Measurements from ENCODE around the gene HERC3. TPM values are rescaled to one million over a fixed set of nuclear protein-coding genes. Genes with fewer than 3 reads are reported as not detected.

HERC3 gene
- total RNA-seq, 1 experiment from 2014 or later: 5.5 TPM

DNA sequence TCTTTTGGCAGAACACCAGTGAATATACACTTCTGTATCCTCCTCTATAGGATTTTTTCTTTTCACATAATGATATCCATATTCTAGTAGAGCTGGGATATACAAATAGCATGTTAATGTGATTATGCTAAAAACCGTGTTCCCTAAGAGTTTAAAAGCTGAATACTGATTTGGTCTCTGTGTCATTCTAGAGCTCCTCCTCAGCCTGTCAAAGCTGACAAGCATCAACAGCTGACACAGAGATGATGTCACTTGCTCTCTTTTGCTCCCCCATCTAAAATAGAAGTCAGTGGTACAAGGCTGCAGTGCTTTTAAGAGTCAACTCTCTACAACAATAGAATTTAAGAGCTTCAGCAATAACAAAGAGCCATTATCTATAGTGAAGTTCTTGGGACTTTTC lies 17.1 kb upstream of the HERC3 start (continued):
- TF ChIP-seq EMX1 (CRISPR knock-in tag; IDR thresholded peaks at IDR 0.05) (no peak), ESRRA (CRISPR knock-in tag; IDR thresholded peaks at IDR 0.05; ENCODE audit: borderline replicate concordance) (no peak), NR1H2 (CRISPR knock-in tag; IDR thresholded peaks at IDR 0.05) (no peak), ATF1 (CRISPR knock-in tag; IDR thresholded peaks at IDR 0.05) (no peak)

DNA sequence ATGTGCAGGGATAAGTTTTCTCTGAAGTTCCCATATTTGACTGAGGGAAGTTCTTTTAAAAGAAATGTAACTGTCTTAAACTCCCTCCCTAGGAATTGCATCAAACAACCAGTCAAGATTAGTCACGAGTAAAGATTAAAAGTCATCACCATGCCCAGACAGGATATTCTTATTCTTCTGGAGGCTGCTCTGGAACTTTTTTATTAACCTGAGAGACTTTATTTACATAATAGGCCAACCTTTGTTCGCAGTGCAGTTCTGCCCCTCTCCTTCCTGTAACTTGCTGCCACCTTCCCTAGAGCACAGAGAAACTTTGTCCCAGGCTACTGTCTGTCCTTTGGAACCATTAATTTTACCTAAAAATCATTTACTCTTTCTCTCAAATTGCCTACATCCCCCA lies 9.8 kb upstream of the HERC3 start:
- ATAC-seq: no peak
- TF ChIP-seq FOXP1 (CRISPR knock-in tag; IDR thresholded peaks at IDR 0.05; ENCODE audit: borderline replicate concordance) (no peak), ELF4 (CRISPR knock-in tag; IDR thresholded peaks at IDR 0.05; ENCODE audit: low read depth) (no peak), CREB1 (CRISPR knock-in tag; IDR thresholded peaks at IDR 0.05) (no peak), NR2C2 (CRISPR knock-in tag; IDR thresholded peaks at IDR 0.05) (no peak), ZNF416 (CRISPR knock-in tag; IDR thresholded peaks at IDR 0.05) (no peak), JUN (CRISPR knock-in tag; IDR thresholded peaks at IDR 0.05) (no peak), ZBTB21 (CRISPR knock-in tag; IDR thresholded peaks at IDR 0.05; ENCODE audit: borderline replicate concordance) (no peak)
- TF ChIP-seq, protein P1, sequence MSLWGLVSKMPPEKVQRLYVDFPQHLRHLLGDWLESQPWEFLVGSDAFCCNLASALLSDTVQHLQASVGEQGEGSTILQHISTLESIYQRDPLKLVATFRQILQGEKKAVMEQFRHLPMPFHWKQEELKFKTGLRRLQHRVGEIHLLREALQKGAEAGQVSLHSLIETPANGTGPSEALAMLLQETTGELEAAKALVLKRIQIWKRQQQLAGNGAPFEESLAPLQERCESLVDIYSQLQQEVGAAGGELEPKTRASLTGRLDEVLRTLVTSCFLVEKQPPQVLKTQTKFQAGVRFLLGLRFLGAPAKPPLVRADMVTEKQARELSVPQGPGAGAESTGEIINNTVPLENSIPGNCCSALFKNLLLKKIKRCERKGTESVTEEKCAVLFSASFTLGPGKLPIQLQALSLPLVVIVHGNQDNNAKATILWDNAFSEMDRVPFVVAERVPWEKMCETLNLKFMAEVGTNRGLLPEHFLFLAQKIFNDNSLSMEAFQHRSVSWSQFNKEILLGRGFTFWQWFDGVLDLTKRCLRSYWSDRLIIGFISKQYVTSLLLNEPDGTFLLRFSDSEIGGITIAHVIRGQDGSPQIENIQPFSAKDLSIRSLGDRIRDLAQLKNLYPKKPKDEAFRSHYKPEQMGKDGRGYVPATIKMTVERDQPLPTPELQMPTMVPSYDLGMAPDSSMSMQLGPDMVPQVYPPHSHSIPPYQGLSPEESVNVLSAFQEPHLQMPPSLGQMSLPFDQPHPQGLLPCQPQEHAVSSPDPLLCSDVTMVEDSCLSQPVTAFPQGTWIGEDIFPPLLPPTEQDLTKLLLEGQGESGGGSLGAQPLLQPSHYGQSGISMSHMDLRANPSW (CRISPR knock-in tag; conservative IDR thresholded peaks at IDR 0.05; ENCODE audit: low read depth): no peak
- TF ChIP-seq, protein P2, sequence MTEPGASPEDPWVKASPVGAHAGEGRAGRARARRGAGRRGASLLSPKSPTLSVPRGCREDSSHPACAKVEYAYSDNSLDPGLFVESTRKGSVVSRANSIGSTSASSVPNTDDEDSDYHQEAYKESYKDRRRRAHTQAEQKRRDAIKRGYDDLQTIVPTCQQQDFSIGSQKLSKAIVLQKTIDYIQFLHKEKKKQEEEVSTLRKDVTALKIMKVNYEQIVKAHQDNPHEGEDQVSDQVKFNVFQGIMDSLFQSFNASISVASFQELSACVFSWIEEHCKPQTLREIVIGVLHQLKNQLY (CRISPR knock-in tag; IDR thresholded peaks at IDR 0.05): no peak
- TF ChIP-seq, protein P3, sequence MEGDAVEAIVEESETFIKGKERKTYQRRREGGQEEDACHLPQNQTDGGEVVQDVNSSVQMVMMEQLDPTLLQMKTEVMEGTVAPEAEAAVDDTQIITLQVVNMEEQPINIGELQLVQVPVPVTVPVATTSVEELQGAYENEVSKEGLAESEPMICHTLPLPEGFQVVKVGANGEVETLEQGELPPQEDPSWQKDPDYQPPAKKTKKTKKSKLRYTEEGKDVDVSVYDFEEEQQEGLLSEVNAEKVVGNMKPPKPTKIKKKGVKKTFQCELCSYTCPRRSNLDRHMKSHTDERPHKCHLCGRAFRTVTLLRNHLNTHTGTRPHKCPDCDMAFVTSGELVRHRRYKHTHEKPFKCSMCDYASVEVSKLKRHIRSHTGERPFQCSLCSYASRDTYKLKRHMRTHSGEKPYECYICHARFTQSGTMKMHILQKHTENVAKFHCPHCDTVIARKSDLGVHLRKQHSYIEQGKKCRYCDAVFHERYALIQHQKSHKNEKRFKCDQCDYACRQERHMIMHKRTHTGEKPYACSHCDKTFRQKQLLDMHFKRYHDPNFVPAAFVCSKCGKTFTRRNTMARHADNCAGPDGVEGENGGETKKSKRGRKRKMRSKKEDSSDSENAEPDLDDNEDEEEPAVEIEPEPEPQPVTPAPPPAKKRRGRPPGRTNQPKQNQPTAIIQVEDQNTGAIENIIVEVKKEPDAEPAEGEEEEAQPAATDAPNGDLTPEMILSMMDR (IDR thresholded peaks at IDR 0.05): no peak
- TF ChIP-seq, protein P4, sequence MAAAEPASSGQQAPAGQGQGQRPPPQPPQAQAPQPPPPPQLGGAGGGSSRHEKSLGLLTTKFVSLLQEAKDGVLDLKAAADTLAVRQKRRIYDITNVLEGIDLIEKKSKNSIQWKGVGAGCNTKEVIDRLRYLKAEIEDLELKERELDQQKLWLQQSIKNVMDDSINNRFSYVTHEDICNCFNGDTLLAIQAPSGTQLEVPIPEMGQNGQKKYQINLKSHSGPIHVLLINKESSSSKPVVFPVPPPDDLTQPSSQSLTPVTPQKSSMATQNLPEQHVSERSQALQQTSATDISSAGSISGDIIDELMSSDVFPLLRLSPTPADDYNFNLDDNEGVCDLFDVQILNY (CRISPR knock-in tag; IDR thresholded peaks at IDR 0.05): no peak
- POLR2A ChIA-PET: no interaction called here

DNA sequence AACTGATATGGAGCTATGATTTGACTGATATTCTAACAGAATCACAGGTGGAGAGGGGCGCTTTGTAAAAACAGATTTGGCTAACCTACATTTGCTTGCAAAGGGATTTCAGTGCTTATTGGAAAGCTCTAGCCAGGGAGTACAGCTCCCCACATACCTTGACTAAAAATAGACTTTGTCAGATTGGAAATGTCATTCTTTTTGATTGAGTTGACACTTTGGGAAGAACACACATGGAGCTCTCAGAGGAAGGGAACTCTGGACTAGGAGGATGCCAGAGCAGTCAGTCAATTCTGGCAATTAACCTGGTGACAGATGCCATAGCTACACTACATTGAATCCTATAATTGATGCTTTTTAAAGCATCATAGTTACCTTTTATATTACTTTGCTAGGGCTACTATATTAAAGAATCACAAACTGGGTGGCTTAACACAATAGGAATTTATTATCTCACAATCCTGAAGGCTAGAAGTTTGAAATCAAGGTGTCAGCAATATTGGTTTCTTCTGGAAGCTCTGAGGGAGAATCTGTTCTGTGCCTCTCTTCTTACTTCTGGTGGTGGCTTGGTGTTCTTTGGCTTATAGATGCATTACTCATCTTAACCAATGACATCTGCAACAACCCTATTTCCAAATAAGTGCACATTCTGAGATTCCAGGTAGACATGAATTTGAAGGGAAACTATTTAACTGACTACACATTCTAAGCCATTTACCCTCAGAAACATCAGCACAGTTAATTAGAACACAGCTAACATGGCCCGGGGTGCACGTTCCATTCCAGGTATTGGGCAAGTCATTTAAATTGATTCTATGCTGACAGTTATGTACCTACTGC lies 8.4 kb upstream of the HERC3 start:
- CTCF ChIA-PET: interaction anchor here (0.6 to 1.5 kb wide), 4 partner anchors 8 to 75 kb away, joined by 3 to 8 read pairs (median 3); no protein-coding TSS in a partner anchor
- no peak for ATAC-seq

More for the DNA sequence above, 9.8 kb upstream of the HERC3 start:
- peaks cover 4% of the 10 kb centered on the region; the same call in 1 of the 2 replicates for H3K36me3 Mint-ChIP-seq
- CTCF ChIA-PET: no interaction called here
- no peak overlapping the region for H3K27ac Mint-ChIP-seq
- H3K9me3 Mint-ChIP-seq: peaks cover 9% of the 10 kb centered on the region
- no peaks in the 10 kb centered on the region; the same call in 1 of the 2 replicates for H3K27me3 Mint-ChIP-seq (ENCODE audit: low read depth)
- no peak for DNase-seq (ENCODE audit: low spot score)
- H3K4me1 Mint-ChIP-seq: no peaks in the 10 kb centered on the region
- H3K4me3 Mint-ChIP-seq: no peak overlapping the region

More for the DNA sequence above, 8.4 kb upstream of the HERC3 start:
- H3K9me3 Mint-ChIP-seq: peaks cover 9% of the 10 kb centered on the region
- peaks cover 4% of the 10 kb centered on the region; the same call in 1 of the 2 replicates for H3K36me3 Mint-ChIP-seq
- peaks cover 6% of the 10 kb centered on the region for H3K27me3 Mint-ChIP-seq (ENCODE audit: low read depth)
- DNase-seq (ENCODE audit: low spot score): no peak
- H3K4me1 Mint-ChIP-seq: no peaks in the 10 kb centered on the region
- H3K4me3 Mint-ChIP-seq: no peak overlapping the region
- POLR2A ChIA-PET: no interaction called here
- H3K27ac Mint-ChIP-seq: no peak overlapping the region
- TF ChIP-seq, protein P5, sequence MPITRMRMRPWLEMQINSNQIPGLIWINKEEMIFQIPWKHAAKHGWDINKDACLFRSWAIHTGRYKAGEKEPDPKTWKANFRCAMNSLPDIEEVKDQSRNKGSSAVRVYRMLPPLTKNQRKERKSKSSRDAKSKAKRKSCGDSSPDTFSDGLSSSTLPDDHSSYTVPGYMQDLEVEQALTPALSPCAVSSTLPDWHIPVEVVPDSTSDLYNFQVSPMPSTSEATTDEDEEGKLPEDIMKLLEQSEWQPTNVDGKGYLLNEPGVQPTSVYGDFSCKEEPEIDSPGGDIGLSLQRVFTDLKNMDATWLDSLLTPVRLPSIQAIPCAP (CRISPR knock-in tag; IDR thresholded peaks at IDR 0.05): no peak
- no peak for TF ChIP-seq HMGA2 (CRISPR knock-in tag; IDR thresholded peaks at IDR 0.05)
- TF ChIP-seq, protein P6, sequence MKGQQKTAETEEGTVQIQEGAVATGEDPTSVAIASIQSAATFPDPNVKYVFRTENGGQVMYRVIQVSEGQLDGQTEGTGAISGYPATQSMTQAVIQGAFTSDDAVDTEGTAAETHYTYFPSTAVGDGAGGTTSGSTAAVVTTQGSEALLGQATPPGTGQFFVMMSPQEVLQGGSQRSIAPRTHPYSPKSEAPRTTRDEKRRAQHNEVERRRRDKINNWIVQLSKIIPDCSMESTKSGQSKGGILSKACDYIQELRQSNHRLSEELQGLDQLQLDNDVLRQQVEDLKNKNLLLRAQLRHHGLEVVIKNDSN (CRISPR knock-in tag; IDR thresholded peaks at IDR 0.05): no peak

Data from WTC11 (cell line).